HG02885 (cell line): ENCODE measurements around the gene STK35.

Source experiments
- ATAC-seq: cut with Tn5 transposase; IDR thresholded peaks from one replicate; pipeline ENCODE4 v1.9.1; 2021; ENCODE audit warnings: mild to moderate bottlenecking; ENCODE audit not compliant: unreplicated experiment, poor library complexity

Gene STK35

DNA sequence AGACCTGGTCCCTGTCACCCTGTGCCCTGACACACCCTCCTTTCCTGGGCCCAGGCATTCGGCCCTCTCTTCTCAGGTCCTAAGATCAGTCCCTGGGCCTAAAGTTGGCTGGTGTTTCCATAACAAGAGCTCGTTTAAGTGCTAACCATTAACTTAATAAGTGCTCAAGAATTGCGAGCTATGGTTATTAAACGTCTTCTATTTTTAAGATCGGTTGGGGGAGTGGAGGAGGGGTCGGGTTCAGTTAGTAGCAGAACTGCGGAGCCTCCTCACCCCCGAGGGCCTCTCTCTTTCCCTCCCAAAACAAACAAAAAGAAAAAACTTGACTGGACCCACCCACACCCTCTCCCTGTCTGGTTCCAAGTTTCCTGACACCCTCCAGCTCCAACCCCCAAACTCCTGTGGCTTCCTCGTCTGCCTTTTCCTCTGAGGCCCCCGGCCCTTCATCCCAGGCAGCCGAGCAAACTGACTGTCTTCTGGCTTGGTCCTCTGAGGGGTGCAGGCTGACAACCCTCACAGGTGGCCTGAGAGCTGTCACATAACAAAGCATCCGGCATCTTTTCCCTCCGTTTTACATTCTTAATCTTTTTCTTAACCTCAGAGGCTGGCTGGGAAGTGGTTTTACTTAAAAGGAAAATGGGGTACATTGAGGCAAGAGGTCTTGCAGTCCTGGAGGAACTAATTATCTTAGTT is 2.0 kb downstream of the STK35 start:
- no peak for ATAC-seq

DNA sequence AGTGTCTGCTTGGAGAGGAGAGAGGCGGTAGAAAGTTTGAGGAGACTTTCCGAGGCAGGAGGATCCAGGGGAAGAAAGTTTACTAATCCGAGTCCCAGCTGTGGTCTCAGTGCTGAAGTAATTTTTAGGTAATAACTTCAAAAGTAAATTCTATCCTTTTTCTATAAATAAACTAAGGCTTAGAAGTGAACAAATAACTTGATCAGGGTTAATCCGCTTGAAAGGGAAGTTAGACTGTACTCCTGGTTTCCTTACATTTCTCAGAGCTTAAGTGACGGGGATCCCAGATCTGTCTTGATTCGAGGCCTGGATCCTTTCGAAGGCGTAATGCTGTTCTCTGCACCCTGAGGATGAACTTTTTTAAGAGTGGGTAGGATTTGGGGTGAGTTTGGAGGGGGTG is 2.6 kb downstream of the STK35 start:
- no peak for ATAC-seq

DNA sequence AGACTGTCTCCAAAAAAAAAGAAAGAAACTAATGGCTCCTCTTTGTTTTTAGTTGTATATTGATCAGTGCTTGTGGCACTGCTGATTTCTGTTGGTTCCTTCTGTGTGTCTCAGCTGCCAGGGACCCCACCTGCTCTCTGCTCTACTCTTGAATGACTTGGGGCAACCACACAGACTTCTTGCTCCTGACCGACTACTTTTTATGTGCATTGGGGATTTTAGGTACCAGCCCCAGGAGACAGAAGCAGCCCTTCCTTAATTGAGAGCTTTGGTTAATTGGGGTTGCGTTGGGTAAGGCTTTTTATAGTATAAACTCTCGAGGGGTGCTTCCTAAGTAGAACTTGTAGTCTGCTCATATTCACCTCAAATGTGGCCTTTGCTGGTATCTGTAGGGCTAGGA is 6.9 kb downstream of the STK35 start:
- no peak for ATAC-seq

DNA sequence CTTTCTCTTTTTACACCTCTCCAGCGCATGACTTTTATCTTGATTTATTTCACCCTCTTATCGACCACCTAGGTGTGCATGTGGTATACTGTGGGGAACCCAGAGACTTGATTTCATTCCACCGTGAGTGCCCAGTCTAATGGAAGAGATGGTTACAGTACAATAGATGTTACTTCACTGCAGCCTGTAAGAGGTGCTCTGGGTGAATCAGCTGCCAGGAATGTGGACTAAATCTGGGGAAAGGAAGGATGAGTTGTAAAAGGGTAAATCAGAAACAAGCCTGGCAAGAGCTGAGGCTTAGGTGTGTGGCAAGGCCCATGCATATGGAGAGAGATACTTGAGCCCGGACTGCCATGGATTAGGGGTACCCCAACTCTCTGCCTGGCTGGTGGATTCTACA is 7.4 kb downstream of the STK35 start:
- no peak for ATAC-seq

DNA sequence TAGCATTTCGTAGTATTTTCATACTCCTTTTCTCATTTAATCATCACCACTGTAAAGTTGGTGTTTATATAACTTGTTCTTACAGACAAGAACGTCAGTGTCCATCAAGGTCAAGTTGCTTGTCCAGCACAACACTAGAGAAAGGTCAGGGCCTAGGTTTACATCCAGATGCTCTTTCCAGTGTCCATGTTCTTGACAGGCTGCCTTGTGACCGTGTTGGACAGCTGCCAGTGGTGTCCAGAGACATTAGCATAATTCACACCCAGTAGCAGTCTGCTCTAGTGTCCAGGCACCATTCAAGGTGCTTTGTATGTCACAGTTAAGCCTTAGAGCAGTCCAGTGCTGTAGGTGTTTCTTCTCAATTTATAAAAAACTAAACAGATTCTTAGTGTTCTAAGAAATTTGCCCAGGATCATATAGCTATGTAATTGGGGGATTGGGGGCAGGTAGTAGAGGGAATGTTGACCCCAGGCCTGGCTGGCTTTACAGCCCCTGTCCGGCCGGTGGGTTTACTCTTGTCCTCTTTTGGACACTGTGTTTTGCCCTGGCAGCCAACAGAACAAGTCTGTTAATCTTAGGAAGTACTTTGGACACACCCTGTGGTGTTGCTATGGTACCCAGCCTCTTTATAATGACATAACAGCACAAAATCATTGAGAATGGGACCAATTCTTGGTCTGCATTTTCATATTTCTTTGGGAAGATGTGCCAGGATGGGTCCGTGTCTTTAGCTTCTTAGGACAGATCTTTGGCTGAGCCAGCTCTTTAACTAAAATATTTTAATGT is 8.0 kb downstream of the STK35 start:
- no peak for ATAC-seq

DNA sequence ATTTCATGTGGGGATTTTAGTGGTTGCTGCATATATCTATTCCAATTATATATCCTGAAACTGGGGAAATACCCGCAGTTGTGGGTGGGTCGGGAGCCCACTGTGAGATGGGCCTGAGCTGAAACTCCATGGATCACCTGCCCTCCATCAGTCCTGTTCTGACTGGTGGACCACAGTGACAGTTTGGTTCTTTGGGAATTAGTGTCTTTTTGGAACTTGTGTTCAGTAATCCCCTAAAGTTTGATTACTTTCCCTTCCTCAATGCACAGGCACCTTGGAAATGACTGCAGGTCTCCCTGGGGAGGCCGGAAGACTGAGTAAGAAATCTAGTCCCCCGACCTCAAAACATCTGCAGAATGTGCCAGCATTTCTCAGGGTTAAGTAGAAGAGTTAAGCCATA is 11.3 kb downstream of the STK35 start:
- ATAC-seq: no peak

DNA sequence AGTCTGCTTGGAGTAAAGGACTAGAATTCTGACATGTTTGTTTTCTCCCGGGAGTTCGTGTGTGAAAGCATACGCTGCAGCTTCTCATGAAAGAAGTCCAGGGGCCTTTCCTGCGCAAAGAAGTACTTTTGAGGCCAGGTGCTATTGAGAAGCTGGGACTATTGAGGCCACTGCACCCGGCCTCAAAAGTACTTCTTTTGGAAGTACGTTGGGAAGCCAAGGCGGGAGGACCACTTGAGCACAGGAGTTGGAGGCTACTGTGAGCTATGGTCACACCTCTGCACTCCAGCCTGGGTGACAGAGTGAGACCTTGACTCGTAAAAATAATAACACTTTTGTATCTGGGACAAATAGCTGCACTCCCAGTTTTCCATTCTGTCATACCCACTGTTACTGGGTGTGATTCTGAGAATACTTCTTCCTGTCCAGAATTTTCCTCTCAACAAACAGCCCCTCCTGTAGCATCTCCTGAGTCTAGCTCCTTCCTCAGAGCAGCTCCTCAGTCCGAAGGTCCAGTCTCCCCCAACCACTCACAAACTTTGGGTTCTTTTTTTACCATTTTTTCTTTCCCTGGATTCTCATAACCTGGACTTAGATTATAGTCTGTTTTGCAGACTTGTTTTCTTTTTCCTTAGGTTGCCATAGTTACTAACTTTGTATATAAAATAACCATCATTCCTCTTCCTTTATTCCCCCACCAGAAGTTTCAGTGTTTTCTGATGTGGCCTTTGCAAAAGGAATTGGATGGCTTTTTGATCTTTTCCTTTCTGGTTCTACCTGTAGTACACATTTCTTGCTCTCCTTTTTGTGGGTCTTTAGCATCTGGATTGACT is 12.7 kb downstream of the STK35 start:
- ATAC-seq: no peak

DNA sequence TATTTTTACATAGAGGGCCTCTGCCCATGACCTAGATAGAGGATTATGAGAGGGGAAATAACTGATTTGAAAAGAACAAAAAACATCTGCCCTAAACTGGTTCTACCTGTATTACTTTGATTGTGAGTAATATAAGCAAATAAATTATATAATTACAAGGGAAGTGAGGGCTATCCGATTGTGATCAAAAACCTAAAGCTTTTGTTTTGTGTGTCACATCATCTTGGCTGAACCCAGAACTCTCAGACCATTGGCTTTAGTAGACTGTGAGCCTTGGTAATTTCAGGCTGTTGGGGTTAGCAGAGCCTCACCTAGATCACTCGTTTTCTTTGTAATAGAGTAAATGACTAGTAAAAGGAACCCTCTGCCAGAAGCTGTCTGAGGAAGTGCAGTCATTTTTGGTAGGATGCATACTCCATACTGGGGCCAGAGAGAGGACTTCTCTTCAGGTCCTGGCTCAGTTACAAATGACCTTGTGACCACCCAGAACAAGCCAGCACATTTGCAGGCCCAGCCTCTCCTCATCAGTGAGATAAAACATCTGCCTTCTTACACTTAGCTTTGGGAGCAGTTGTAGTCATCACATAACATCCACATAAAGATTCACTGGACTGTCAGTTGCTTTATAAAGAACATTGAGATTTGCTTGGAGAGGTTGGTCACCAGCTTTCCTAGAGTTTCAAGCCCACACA is 13.5 kb downstream of the STK35 start:
- ATAC-seq: no peak

DNA sequence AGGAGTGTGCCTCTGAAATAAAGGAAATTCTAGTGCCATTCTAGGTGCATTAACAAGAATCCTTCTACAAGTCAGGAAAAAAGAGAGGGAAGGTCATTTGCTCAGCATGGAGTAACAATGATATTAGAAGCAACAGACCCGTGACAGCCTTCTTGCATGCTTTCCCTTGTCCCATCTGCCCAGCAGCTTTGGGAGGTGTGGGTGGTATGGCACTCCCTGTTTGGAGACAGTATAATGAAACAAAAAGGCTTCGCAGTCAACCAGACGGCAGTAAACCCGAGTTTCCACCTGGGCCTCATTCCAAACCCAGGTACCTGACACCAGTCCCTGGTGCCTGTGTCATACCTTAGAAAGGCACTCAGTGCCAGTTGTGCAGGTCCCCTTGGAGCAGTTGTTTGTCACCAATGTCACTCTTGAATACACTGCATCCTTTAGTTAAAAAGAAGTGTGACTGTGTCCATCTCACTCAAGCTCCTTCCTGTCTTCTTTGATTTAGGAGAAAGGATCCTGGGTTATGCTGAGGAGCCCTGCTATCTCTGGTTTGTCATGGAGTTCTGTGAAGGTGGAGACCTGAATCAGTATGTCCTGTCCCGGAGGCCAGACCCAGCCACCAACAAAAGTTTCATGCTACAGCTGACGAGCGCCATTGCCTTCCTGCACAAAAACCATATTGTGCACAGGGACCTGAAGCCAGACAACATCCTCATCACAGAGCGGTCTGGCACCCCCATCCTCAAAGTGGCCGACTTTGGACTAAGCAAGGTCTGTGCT is 14.7 kb downstream of the STK35 start:
- no peak for ATAC-seq

DNA sequence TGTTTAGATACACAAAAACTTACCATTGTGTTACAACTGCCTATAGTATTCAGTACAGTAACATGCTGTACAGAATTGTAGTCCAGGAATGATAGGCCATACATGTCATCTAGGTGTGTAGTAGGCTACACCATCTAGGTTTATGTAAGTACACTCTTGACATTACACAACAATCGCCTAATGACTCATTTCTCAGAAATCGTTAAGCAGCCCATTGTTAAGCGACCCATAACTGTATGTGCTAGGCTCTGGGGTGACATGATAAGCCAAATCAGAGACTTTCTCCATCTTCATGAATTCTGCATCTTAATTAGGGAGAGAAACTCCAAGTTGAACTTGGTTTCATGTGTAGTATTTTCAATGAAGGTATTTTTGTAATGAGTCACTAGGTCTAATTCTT is 17.2 kb downstream of the STK35 start:
- peak; percentile 62 for ATAC-seq

DNA sequence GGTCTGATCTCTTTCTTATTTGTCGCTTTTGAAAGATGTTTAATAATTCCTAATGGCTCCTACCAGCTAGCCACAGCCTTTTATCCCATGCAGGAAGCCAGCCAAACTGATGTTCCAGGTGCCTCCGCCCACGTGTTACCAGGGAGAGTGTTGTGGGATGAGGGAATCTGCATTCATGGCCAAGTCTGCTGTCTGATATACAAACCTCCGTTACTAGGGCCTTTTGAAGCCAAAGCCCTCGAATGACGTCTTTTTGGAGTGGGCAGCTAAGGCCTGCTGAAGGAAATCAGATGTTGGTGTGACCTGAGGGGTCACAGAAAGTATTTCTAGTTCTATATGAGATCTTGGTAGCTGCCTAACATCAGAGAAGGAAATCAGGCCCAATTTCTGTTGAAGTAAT is 21.3 kb downstream of the STK35 start:
- ATAC-seq: no peak

DNA sequence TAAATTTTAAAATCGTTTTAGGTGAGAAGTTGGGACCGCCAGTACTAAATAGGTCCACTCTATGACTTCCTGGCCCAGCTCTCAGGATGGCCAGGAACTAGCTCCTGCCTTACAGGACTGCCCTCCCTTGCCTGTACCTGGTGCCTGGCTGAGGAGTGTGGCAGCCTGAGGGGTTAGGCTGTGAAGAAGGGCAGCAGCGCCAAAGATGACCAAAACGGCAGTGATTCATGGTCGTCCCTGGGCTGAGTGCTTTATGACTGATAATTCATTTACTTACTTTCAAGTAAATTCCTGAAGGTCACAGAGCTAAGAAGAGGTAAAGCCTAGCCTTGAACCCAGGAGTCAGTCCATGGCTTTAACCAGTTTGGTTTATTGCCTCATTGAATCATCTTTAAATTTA is 22.1 kb downstream of the STK35 start:
- no peak for ATAC-seq

DNA sequence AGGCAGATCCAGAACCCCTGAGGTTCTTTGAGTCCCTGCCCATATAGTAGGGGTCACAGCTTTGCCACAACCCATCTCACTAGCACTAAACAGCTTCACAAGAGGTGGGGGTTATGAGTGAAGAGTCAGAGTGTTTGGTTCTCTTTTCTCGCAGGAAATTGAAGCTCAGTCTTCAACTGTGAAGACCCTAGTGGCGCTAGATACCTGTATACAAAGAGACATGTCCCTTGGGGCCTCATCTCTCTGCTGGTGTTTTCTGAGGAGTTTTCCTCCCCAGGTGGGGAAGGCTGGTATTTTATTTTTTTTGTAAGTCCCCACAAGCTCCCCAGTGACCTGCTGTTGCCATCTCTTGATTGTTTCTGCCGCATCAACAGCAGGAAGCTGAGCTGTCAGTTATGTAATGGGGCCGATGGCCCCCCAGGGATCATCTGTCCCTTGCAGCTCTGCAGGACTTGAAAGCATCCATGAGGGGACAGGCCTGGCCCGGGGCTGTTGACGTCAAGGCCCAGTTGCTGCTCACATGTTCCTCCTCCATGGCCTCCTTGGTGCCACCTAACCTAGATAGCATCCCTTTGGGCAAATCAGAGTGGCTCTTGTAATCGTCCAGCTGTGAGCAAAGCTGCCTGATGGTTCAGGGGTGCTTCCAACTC is 23.1 kb downstream of the STK35 start:
- ATAC-seq: no peak

DNA sequence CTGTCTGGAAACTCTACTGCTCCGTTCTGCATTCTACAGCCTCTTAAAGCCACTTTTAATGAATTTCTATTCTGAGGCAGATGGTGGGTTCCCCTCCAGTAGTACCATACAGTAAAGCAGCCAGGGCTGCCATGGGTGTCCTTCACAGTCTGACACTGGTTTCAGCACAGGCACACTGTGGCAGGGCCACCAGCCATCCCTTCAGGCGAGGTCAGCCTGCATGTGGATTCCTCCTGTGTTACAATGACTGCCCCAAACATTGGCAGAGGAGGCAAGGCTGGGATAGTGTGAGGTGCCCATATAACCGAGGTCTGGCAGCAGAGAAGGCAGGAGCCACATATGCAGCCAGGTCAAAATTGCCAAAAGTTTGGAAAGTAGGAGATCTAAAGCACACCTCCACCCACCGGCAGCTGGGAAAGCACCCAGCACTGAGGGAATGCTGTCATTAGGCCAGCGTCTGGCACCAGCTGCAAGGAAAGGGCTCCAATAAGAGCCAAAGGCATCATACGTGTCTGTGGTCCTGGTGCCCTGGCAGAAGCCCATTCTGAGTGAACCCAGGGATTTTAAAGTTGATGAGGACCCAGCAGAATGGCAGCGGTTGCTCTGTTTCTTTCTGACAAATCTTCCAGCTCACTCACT is 24.0 kb downstream of the STK35 start:
- no peak for ATAC-seq

DNA sequence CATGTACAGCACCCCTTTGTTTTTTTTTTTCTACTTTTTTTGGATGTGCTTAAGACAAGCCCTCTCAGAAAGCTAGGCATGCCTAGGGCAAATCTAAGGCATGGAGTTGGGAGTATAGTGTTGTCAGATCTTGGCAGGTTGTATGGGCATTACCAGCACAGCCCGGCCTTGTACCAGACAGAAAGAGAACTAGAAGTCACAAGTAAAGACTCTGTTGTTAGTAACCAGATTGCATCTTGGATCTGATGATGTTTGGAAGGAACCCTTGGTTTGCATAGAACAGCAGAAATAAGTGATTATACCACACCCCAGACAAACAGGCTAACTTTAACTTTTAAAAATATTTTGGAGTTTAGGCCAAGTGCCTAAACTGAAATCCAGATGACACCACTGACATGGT is 25.6 kb downstream of the STK35 start:
- ATAC-seq: no peak

DNA sequence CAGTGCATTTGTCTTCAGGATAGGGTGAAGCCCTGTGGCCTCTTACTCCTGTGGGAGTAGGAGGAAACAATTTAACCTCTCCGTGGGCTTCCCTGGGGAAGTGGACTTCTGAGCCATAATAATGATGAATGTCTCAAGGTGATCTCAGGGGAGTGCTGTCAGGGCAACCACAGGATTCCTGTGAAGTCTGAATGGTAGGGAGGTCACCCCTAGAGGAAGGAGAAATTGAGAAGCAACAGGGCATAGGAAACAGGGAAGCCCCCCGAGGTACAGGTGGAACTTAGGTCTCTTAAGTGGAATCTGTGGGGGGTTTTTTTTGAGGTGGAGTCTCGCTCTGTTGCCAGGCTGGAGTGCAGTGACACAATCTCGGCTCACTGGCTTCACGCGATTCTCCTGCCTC is 26.9 kb downstream of the STK35 start:
- ATAC-seq: no peak

DNA sequence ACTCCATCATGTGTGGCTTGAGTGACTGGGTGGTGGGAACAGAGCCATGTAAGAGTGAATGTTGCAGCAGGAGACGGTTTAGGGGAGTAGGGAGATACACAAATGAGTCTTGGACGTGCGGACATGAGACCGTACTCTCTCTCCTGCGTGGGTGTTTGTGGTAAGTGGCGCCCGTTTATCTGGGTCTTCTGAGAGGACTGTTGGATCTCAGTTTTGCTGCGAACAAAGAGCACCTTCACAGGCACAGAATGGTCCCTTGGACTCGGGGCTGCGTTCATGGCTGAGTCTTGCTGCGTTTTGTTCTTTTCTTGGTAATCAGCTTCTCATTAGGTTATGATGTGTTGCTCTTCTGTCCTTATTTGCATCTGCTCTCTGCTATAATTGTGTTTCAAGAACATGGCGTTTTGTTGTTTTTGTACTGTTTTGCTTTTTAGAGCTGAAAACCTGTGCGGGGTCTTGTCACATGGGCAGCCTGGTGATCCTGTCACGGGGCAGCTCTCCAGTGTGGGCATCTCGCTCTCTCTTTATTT is 28.5 kb downstream of the STK35 start:
- ATAC-seq: no peak

DNA sequence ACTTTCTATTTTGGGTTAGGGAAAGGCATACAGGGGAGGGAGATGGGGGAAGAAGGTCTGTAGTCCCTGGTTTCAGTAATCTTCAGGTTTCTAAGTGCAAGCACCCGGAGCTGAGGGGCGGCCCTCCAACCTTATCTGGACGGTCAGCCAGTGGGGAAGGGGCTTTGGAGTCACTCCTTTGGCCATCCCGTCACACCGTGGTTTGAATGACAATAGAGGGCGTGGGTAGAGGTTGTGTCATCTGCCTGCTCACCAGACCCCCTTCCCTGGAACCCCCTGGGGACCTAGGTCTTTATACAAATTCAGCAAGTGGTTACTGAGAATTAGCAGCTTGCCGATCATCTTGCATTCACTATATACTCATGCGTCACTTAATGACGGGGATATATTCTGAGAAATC is 29.1 kb downstream of the STK35 start:
- no peak for ATAC-seq

DNA sequence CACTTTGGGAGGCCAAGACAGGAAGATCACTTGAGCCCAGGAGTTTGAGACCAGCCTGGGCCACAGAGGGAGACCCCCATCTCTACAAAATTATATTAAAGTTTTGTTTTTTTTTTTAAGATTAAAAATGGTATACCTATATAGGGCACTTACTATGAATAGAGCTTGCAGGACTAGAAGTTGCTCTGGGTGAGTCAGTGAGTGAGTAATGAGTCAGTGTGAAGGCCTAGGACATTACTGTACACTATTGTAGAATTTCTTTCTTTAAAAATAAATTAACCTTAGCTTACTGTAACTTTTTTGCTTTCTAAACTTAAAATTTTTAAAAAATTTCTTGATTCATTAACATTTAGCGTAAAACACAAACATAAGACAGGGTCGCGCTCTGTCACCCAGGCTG is 29.7 kb downstream of the STK35 start:
- ATAC-seq: no peak
